HG02981 (cell line): ENCODE results near the gene TMEM109.

Experiments
- ATAC-seq: cut with Tn5 transposase; IDR thresholded peaks from one replicate; pipeline ENCODE4 v1.9.1; 2021; ENCODE audit warnings: mild to moderate bottlenecking, moderate library complexity; ENCODE audit not compliant: unreplicated experiment

The TMEM109 gene

GRCh38 chr11:60913793-60914632, at the start of gene TMEM109:
TMEM109 (plus strand) TSS chr11:60914158; CDS start chr11:60919694, 5,536 bp downstream.
- peak; percentile 39 for ATAC-seq

- ATAC-seq = no peak
Observed at GRCh38 chr11:60864856-60865513, 49.0 kb upstream of the TMEM109 start.

- ATAC-seq = no peak
Observed at GRCh38 chr11:60866911-60867870, 46.8 kb upstream of the TMEM109 start, which contains the start of gene ZP1. ZP1 (plus strand) TSS chr11:60867542; CDS start chr11:60867562, 20 bp downstream.

GRCh38 chr11:60867871-60868681, 45.9 kb upstream of the TMEM109 start:
- ATAC-seq = no peak

- no peak for ATAC-seq
Observed at GRCh38 chr11:60868682-60869450, 45.1 kb upstream of the TMEM109 start.

GRCh38 chr11:60869451-60869825, 44.5 kb upstream of the TMEM109 start:
- no peak for ATAC-seq

- no peak for ATAC-seq
Observed at GRCh38 chr11:60870276-60870675, 43.7 kb upstream of the TMEM109 start.

- ATAC-seq = no peak
Observed at GRCh38 chr11:60870733-60871377, 43.1 kb upstream of the TMEM109 start.

GRCh38 chr11:60871378-60872061, 42.4 kb upstream of the TMEM109 start:
- ATAC-seq = no peak

- no peak for ATAC-seq
Observed at GRCh38 chr11:60872124-60872960, 41.6 kb upstream of the TMEM109 start.

- no peak for ATAC-seq
Observed at GRCh38 chr11:60872961-60873524, 40.9 kb upstream of the TMEM109 start.

GRCh38 chr11:60873533-60873932, 40.4 kb upstream of the TMEM109 start:
- no peak for ATAC-seq

GRCh38 chr11:60874421-60875365, 39.3 kb upstream of the TMEM109 start:
- ATAC-seq = no peak

GRCh38 chr11:60875366-60876167, 38.4 kb upstream of the TMEM109 start:
- ATAC-seq = no peak

GRCh38 chr11:60876168-60876485, 37.8 kb upstream of the TMEM109 start:
- no peak for ATAC-seq
